CD4-positive, CD25-positive, alpha-beta regulatory T cell (primary cell): ENCODE data around the gene RPRD1B. TPM values are rescaled to one million over a fixed set of nuclear protein-coding genes. Genes with fewer than 3 reads are reported as not detected.

ENCODE experiments used
- ATAC-seq, 2 donors: fragments of 150-1000 bp; cut with Tn5 transposase; one replicate each; pipeline ENCODE4 v1.10.0; 2021; ENCODE audit warnings: low read depth in 2 of 2, moderate number of reproducible peaks in 2 of 2, moderate library complexity in 1 of 2
- DNase-seq, 3 donors: peaks; one replicate each; pipeline versions ENCODE4 v3.0.0 to v3.0.0-alpha.2; 2012 to 2022; ENCODE audit warnings: mixed read lengths in 1 of 3
- H3K27ac ChIP-seq: one replicate; pipeline ENCODE4 v1.7.0; 2013; ENCODE audit warnings: mild to moderate bottlenecking, low read length; ENCODE audit not compliant: insufficient read depth, poor library complexity, severe bottlenecking
- H3K27me3 ChIP-seq: one replicate; pipeline ENCODE4 v1.7.0; 2013; ENCODE audit warnings: low read length; ENCODE audit not compliant: control insufficient read depth, insufficient read depth
- H3K36me3 ChIP-seq: one replicate; pipeline ENCODE4 v1.7.0; 2013; ENCODE audit warnings: mild to moderate bottlenecking, low read length, moderate library complexity; ENCODE audit not compliant: control insufficient read depth, insufficient read depth
- H3K4me1 ChIP-seq: 2 replicates; pipeline ENCODE4 v1.7.0; 2013; ENCODE audit warnings: mild to moderate bottlenecking, low read length; ENCODE audit not compliant: insufficient read depth, control insufficient read depth, poor library complexity, severe bottlenecking
- H3K4me3 ChIP-seq: one replicate; pipeline ENCODE4 v1.7.0; 2013; ENCODE audit warnings: low read depth, mild to moderate bottlenecking, low read length, moderate library complexity
- H3K9me3 ChIP-seq, 2 experiments: 1 replicate in 1 of 2; 2 replicates in 1 of 2; pipeline ENCODE4 v1.7.0; 2013; ENCODE audit warnings: low read length in 2 of 2, mild to moderate bottlenecking in 1 of 2, moderate library complexity in 1 of 2; ENCODE audit not compliant: control insufficient read depth in 2 of 2
- H3K27ac Mint-ChIP-seq, 3 donors: one replicate each; pipeline ENCODE4 v1.8.0; 2020 to 2022; ENCODE audit warnings: mild to moderate bottlenecking in 3 of 3, mixed read lengths in 3 of 3, moderate library complexity in 2 of 3
- H3K27me3 Mint-ChIP-seq: one replicate; pipeline ENCODE4 v1.8.0; 2022; ENCODE audit warnings: mild to moderate bottlenecking, mixed read lengths
- H3K36me3 Mint-ChIP-seq: one replicate; pipeline ENCODE4 v1.8.0; 2020; ENCODE audit warnings: mixed read lengths
- H3K4me1 Mint-ChIP-seq, 4 donors: one replicate each; pipeline ENCODE4 v1.8.0; 2020 to 2022; ENCODE audit warnings: mixed read lengths in 4 of 4, mild to moderate bottlenecking in 1 of 4
- H3K4me3 Mint-ChIP-seq, 4 donors: one replicate each; pipeline ENCODE4 v1.8.0; 2020 to 2022; ENCODE audit warnings: mild to moderate bottlenecking in 4 of 4, mixed read lengths in 4 of 4, moderate library complexity in 3 of 4
- H3K9me3 Mint-ChIP-seq, 7 donors: one replicate each; pipeline ENCODE4 v1.8.0; 2020 to 2022; ENCODE audit warnings: mixed read lengths in 7 of 7, mild to moderate bottlenecking in 3 of 7, moderate library complexity in 2 of 7
- polyA plus RNA-seq, 4 donors: library from polyadenylated mRNA; unstranded; fragments of 300-500 nt; fragmentation: Illumina TruSeq; gene quantifications; one replicate each; pipeline ENCODE4 v1.2.3, GENCODE V29; 2021
- total RNA-seq: library from RNA; stranded (reverse); gene quantifications from one replicate; pipeline ENCODE4 v1.2.3, GENCODE V29; 2022

RPRD1B gene
- total and polyA plus RNA-seq, 5 donors from 2014 or later, result 3.8 to 54.0 (median 4.4) TPM

DNA sequence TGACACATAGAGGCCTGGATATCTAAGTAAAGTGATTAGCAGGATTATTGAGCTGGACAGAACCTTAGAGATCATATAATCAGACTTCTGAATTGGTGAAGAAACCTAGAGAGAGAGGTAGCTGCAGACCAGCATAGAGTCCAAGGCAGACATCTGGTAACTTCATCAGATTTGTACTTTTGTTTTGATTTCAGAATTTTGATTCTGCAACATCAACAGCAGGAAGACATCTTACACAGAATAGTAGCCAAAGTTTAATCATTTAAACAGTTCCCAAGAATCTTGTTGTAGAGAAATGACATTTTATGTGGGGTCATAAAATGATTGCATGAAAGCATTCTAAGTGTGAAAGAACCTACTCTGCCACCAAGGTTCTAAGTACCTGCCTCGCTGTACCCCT lies 39.4 kb downstream of the RPRD1B start:
- no peak overlapping the region for H3K27ac ChIP-seq
- Mint-ChIP-seq H3K27ac (peak overlapping the region in 1 of 3 donors; percentile 24), H3K4me3 (no peak overlapping the region), H3K9me3 (peaks cover 0 to 4% (median 0%) of the 10 kb centered on the region in 7 donors), H3K27me3 (no peaks in the 10 kb centered on the region), H3K4me1 (peaks cover 20 to 31% (median 28%) of the 10 kb centered on the region in 4 donors), H3K36me3 (peaks cover 63% of the 10 kb centered on the region)
- no peaks in the 10 kb centered on the region for H3K27me3 ChIP-seq
- no peak overlapping the region for H3K4me3 ChIP-seq
- ATAC-seq, result no peak
- DNase-seq, result no peak
- no peaks in the 10 kb centered on the region for H3K9me3 ChIP-seq
- peaks cover 81% of the 10 kb centered on the region for H3K36me3 ChIP-seq
- no peaks in the 10 kb centered on the region for H3K4me1 ChIP-seq

DNA sequence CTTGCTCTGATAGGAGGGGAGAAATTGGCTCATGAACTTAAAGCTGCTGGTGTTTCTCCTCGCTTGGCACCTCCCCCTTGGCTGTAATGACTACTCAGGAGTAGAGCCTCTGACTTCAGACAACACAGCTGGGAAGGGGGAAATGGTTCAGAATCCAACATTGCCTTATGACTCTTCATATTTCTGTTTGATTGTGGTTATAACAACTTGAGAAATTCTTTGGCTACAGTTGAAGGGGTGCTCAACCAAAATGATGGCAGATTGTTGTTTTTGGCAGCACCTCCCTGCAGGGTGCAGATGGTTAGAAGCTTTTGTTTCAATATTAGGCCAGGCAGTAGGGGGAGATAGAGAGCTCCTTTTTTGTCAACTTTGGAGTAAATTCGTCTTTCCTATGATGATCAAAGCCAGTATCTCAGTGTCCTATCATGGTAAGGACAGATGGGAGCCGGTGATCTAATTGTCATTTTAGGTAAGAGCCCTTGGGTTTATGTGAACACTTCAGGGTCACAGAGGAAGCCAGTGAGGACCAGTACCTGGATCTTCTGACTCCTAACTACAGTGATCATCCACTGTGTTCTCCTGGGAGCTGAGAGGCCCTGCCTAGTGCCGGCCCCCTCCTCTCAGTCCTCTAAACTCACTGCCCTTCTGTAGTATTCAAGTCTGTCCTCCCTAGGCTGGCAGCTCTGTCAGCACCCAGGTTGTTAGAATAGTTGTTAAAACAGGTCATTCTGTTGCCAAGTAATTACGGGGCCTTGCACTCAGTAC lies 39.9 kb downstream of the RPRD1B start:
- Mint-ChIP-seq H3K9me3 (peaks cover 0 to 4% (median 0%) of the 10 kb centered on the region in 7 donors), H3K36me3 (peaks cover 66% of the 10 kb centered on the region), H3K27me3 (no peaks in the 10 kb centered on the region), H3K27ac (peak overlapping the region in 2 of 3 donors; percentile 26 to 34), H3K4me1 (peaks cover 20 to 32% (median 31%) of the 10 kb centered on the region in 4 donors), H3K4me3 (no peak overlapping the region)
- peak; percentile 26 to 60 for ATAC-seq
- Histone ChIP-seq H3K9me3 (no peaks in the 10 kb centered on the region), H3K4me3 (no peak overlapping the region), H3K27ac (no peak overlapping the region), H3K36me3 (peaks cover 77% of the 10 kb centered on the region), H3K27me3 (no peaks in the 10 kb centered on the region), H3K4me1 (no peaks in the 10 kb centered on the region)
- peak in 2 of 3 donors; percentile 29 to 67 for DNase-seq

DNA sequence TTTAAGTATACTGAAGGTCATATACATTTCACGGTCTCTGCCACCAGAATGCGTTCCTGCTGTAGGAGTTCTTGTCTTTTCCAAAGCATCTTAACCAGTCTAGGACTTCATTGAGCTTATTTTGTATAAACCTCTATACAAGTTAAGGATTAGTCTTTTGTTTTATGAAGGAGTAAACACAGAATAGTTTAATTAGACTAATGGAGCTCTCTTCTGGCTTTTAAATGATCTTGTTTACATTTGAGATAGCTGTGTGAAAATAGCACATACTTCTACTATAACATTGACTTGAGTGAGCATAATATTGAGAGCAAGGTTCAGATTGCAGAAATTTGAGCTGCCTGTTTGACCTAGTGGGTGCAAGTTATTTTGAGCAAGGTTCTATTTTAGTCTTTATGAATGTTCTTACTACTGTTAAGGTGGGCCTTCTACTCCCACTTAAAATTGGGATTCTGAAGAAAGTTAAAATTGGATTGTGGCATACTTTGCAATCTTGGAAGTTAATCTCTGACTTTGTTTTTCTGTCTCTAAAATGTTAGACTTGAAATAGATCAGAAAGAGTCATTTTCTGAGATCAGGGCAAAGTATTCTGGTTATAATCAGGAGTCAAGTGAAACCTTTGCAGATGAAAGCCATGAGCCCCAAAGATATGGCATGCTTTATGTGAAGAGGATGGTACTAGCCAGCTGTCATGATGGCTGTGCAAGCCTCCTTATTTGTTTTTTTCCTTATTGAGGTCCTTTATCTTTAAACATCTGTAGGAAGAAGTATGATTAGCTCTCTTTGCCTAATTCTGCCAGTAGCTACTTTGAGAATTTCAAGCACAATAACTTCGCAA lies 41.8 kb downstream of the RPRD1B start:
- Histone ChIP-seq H3K4me3 (no peak overlapping the region), H3K9me3 (no peaks in the 10 kb centered on the region), H3K27ac (no peak overlapping the region), H3K27me3 (no peaks in the 10 kb centered on the region), H3K4me1 (no peaks in the 10 kb centered on the region), H3K36me3 (peaks cover 73% of the 10 kb centered on the region)
- no peak for DNase-seq
- H3K36me3 Mint-ChIP-seq, result peaks cover 65% of the 10 kb centered on the region
- peaks cover 0 to 7% (median 0%) of the 10 kb centered on the region in 7 donors for H3K9me3 Mint-ChIP-seq
- peak overlapping the region in 2 of 3 donors; percentile 67 to 70 for H3K27ac Mint-ChIP-seq
- H3K27me3 Mint-ChIP-seq, result no peaks in the 10 kb centered on the region
- no peak for ATAC-seq
- H3K4me3 Mint-ChIP-seq, result no peak overlapping the region
- H3K4me1 Mint-ChIP-seq, result peaks cover 30 to 42% (median 39%) of the 10 kb centered on the region in 4 donors

DNA sequence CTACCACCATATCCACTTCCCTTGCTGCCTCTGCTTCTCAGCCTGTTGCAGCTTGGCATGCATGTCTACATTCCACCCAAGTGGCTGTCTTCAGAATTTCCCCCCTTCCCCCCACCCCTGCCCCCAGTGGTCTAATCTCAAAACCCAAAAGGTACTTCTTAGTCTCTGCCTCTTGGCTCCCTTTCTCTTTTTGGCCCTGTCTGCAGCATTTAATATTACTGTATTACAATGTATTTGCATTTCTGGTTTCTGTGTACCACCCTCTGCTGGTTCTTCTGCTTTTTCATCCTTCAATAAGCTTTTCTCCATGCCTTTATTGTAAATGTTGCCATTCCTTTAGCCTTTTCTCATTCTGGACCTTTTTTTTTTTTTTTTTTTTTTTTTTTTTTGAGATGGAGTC lies 43.0 kb downstream of the RPRD1B start:
- peak overlapping the region in 1 of 3 donors; percentile 57 for H3K27ac Mint-ChIP-seq
- DNase-seq (no peak), ATAC-seq (no peak)
- no peak overlapping the region for H3K4me3 Mint-ChIP-seq
- H3K4me3 ChIP-seq, result no peak overlapping the region
- no peaks in the 10 kb centered on the region for H3K4me1 ChIP-seq
- H3K4me1 Mint-ChIP-seq, result peaks cover 35 to 50% (median 48%) of the 10 kb centered on the region in 4 donors
- peaks cover 64% of the 10 kb centered on the region for H3K36me3 ChIP-seq
- H3K9me3 Mint-ChIP-seq, result peaks cover 0 to 5% (median 0%) of the 10 kb centered on the region in 7 donors
- no peaks in the 10 kb centered on the region for H3K27me3 ChIP-seq
- no peaks in the 10 kb centered on the region for H3K27me3 Mint-ChIP-seq
- H3K9me3 ChIP-seq, result no peaks in the 10 kb centered on the region
- no peak overlapping the region for H3K27ac ChIP-seq
- peaks cover 62% of the 10 kb centered on the region for H3K36me3 Mint-ChIP-seq

DNA sequence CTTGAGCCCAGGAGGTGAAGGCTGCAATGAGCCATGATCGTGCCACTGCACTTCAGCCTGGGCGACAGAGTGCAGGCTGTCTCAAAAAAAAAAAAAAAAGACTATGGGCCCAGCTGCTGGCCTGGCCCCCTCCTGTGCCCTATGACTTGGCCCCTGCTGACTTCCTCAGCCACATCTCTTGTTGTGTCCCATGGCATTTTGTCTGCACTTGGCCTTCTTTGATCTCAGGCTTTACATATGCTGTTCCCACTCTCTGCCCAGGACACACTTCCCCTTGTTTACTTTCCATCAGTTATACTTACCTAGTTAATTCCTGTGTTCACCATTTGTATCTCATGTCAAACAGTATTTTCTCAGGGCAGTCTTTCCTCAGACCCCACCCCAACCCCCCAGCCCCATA lies 44.5 kb downstream of the RPRD1B start:
- Mint-ChIP-seq H3K27ac (peak overlapping the region in 1 of 3 donors; percentile 20), H3K4me1 (peaks cover 32 to 55% (median 46%) of the 10 kb centered on the region in 4 donors), H3K4me3 (no peak overlapping the region), H3K36me3 (peaks cover 53% of the 10 kb centered on the region), H3K9me3 (peaks cover 0 to 5% (median 0%) of the 10 kb centered on the region in 7 donors), H3K27me3 (no peaks in the 10 kb centered on the region)
- Histone ChIP-seq H3K27ac (no peak overlapping the region), H3K4me3 (no peak overlapping the region), H3K4me1 (no peaks in the 10 kb centered on the region), H3K36me3 (peaks cover 59% of the 10 kb centered on the region), H3K9me3 (no peaks in the 10 kb centered on the region), H3K27me3 (no peaks in the 10 kb centered on the region)
- DNase-seq (no peak), ATAC-seq (no peak)

DNA sequence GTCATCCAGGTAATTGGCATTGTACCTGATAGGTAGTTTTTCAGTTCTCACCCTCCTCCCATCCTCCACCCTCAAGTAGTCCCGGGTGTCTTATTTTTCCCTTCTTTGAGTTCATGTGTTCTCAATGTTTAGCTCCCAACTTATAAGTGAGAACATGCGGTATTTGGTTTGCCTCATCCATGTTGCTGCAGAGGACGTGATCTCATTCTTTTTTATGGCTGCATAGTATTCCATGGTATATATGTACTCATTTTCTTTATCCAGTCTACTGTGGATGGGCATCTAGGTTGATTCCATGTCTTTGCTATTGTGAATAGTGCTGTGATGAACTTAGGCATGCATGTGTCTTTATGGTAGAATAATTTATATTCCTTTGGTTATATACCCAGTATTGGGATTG lies 45.8 kb downstream of the RPRD1B start:
- peaks cover 0 to 5% (median 0%) of the 10 kb centered on the region in 7 donors for H3K9me3 Mint-ChIP-seq
- Histone ChIP-seq H3K4me3 (no peak overlapping the region), H3K27me3 (no peaks in the 10 kb centered on the region), H3K27ac (no peak overlapping the region), H3K4me1 (no peaks in the 10 kb centered on the region), H3K36me3 (peaks cover 61% of the 10 kb centered on the region), H3K9me3 (no peaks in the 10 kb centered on the region)
- no peaks in the 10 kb centered on the region for H3K27me3 Mint-ChIP-seq
- peak overlapping the region in 2 of 3 donors; percentile 29 to 67 for H3K27ac Mint-ChIP-seq
- DNase-seq, result no peak
- H3K36me3 Mint-ChIP-seq, result peaks cover 46% of the 10 kb centered on the region
- no peak overlapping the region for H3K4me3 Mint-ChIP-seq
- ATAC-seq, result no peak
- peaks cover 24 to 47% (median 40%) of the 10 kb centered on the region in 4 donors for H3K4me1 Mint-ChIP-seq

DNA sequence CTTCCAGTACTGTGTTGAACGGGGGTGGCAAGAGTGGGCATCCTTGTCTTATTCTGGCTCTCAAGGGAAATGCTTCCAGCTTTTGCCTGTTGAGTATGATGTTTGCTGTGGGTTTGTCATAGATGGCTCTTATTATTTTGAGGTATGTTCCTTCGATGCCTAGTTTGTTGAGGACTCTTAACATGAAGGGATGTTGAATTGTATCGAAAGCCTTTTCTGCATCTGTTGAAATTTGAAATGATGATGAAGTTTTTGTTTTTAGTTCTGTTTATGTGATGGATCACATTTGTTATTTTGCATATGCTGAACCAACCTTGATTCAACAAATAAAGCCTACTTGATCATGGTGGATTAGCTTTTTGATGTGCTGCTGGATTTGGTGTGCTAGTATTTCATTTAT lies 48.0 kb downstream of the RPRD1B start:
- peaks cover 50% of the 10 kb centered on the region for H3K36me3 Mint-ChIP-seq
- no peak overlapping the region for H3K4me3 ChIP-seq
- no peak overlapping the region for H3K27ac ChIP-seq
- no peak overlapping the region for H3K4me3 Mint-ChIP-seq
- H3K9me3 Mint-ChIP-seq, result peaks cover 0 to 5% (median 0%) of the 10 kb centered on the region in 7 donors
- ATAC-seq (no peak), DNase-seq (no peak)
- no peaks in the 10 kb centered on the region for H3K4me1 ChIP-seq
- H3K27me3 ChIP-seq, result no peaks in the 10 kb centered on the region
- peaks cover 26 to 35% (median 32%) of the 10 kb centered on the region in 4 donors for H3K4me1 Mint-ChIP-seq
- H3K9me3 ChIP-seq, result no peaks in the 10 kb centered on the region
- H3K27me3 Mint-ChIP-seq, result no peaks in the 10 kb centered on the region
- peak overlapping the region in 2 of 3 donors; percentile 38 to 60 for H3K27ac Mint-ChIP-seq
- peaks cover 70% of the 10 kb centered on the region for H3K36me3 ChIP-seq
